Sigmoid colon (tissue), 4 donors: Measurements from ENCODE around the gene DIAPH2.

ENCODE experiments used
- EP300 ChIP-seq, 4 donors: sonication (generic); formaldehyde crosslinking; IDR thresholded peaks; one replicate each; pipeline ENCODE4 v1.6.1; 2017; ENCODE audit warnings: antibody characterized with exemption in 4 of 4
- TF ChIP-seq, protein P1 (sequence below), 4 experiments: fragments of 450-650 bp in 3 of 4; fragments of 200-600 bp in 1 of 4; IDR thresholded peaks; one replicate each; pipeline ENCODE4 v1.5.1; 2016 to 2019; ENCODE audit warnings: antibody characterized with exemption in 4 of 4, mild to moderate bottlenecking in 3 of 4, moderate library complexity in 2 of 4

GRCh38 chrX:96861661-96862060 lies 177.0 kb downstream of the DIAPH2 start:
- TF ChIP-seq, protein P1, sequence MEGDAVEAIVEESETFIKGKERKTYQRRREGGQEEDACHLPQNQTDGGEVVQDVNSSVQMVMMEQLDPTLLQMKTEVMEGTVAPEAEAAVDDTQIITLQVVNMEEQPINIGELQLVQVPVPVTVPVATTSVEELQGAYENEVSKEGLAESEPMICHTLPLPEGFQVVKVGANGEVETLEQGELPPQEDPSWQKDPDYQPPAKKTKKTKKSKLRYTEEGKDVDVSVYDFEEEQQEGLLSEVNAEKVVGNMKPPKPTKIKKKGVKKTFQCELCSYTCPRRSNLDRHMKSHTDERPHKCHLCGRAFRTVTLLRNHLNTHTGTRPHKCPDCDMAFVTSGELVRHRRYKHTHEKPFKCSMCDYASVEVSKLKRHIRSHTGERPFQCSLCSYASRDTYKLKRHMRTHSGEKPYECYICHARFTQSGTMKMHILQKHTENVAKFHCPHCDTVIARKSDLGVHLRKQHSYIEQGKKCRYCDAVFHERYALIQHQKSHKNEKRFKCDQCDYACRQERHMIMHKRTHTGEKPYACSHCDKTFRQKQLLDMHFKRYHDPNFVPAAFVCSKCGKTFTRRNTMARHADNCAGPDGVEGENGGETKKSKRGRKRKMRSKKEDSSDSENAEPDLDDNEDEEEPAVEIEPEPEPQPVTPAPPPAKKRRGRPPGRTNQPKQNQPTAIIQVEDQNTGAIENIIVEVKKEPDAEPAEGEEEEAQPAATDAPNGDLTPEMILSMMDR (IDR thresholded peaks at IDR 0.05) = no peak
- TF ChIP-seq EP300 (IDR thresholded peaks at IDR 0.05) = no peak
